Tibial artery (tissue), 4 donors: ENCODE results near the gene VSNL1.

Source experiments
- DNase-seq, 2 donors: peaks; one replicate each; pipeline ENCODE4 v3.0.0-alpha.2; 2019
- H3K27ac ChIP-seq, 2 donors: fragments of 200-600 bp; sonication (generic) in 1 of 2; 1 replicate in 1 of 2; 2 replicates in 1 of 2; pipeline ENCODE4 v1.5.1; 2018 to 2019; ENCODE audit warnings: mild to moderate bottlenecking in 1 of 2
- H3K27me3 ChIP-seq, 2 donors: fragments of 200-600 bp; sonication (generic) in 1 of 2; one replicate each; pipeline versions ENCODE4 v1.5.1 to v1.6.0; 2016 to 2019
- H3K36me3 ChIP-seq, 3 donors: fragments of 200-600 bp; sonication (generic) in 2 of 3; one replicate each; pipeline ENCODE4 v1.5.1; 2016 to 2019; ENCODE audit warnings: mild to moderate bottlenecking in 2 of 3
- H3K4me1 ChIP-seq, 4 donors: fragments of 200-600 bp; sonication (generic) in 2 of 4; 1 replicate in 3 of 4; 2 replicates in 1 of 4; pipeline ENCODE4 v1.5.1; 2016 to 2019
- H3K4me3 ChIP-seq, 2 donors: fragments of 200-600 bp; sonication (generic) in 1 of 2; 1 replicate in 1 of 2; 2 replicates in 1 of 2; pipeline ENCODE4 v1.5.1; 2018 to 2019; ENCODE audit warnings: mild to moderate bottlenecking in 2 of 2
- H3K9me3 ChIP-seq, 3 donors: fragments of 200-600 bp; sonication (generic) in 1 of 3; one replicate each; pipeline ENCODE4 v1.5.1; 2016 to 2019
- CTCF ChIP-seq, 2 experiments: fragments of 200-600 bp in 1 of 2; fragments of 450-650 bp in 1 of 2; IDR thresholded peaks; one replicate each; pipeline ENCODE4 v1.5.1; 2017 to 2019; ENCODE audit warnings: antibody characterized with exemption in 2 of 2, mild to moderate bottlenecking in 1 of 2, moderate library complexity in 1 of 2
- intact Hi-C: fragments of 100-400 bp; cut with DNase I; formaldehyde crosslinking; loops from one replicate; pipeline ENCODE4 v1.15.0; 2023; ENCODE audit warnings: low total_unique reads

The VSNL1 gene

GRCh38 chr2:17571681-17572080, 31.2 kb downstream of the VSNL1 start:
- no peak for DNase-seq
- H3K9me3 ChIP-seq, result no peaks in the 10 kb centered on the region
- no peaks in the 10 kb centered on the region for H3K4me1 ChIP-seq
- intact Hi-C loops, result loop anchor here (10.0 kb wide), 1 partner anchor 97 kb away; no protein-coding TSS in a partner anchor
- no peak overlapping the region for H3K27ac ChIP-seq
- no peak for TF ChIP-seq CTCF (IDR thresholded peaks at IDR 0.05)
- no peaks in the 10 kb centered on the region for H3K36me3 ChIP-seq
- H3K4me3 ChIP-seq, result no peak overlapping the region
- H3K27me3 ChIP-seq, result no peaks in the 10 kb centered on the region

GRCh38 chr2:17573085-17573803, 32.7 kb downstream of the VSNL1 start:
- TF ChIP-seq CTCF (IDR thresholded peaks at IDR 0.05), result peak in 1 of 2 experiments; percentile 29
- no peaks in the 10 kb centered on the region for H3K36me3 ChIP-seq
- no peak overlapping the region for H3K4me3 ChIP-seq
- no peaks in the 10 kb centered on the region for H3K4me1 ChIP-seq
- no peak for DNase-seq
- H3K9me3 ChIP-seq, result no peaks in the 10 kb centered on the region
- no peak overlapping the region for H3K27ac ChIP-seq
- intact Hi-C loops, result loop anchor here (10.0 kb wide), 1 partner anchor 98 kb away; no protein-coding TSS in a partner anchor
- no peaks in the 10 kb centered on the region for H3K27me3 ChIP-seq

- DNase-seq, result no peak
- Histone ChIP-seq H3K4me1 (no peaks in the 10 kb centered on the region), H3K27ac (no peak overlapping the region), H3K27me3 (no peaks in the 10 kb centered on the region), H3K36me3 (no peaks in the 10 kb centered on the region), H3K4me3 (no peak overlapping the region), H3K9me3 (no peaks in the 10 kb centered on the region)
- intact Hi-C loops, result loop anchor here (10.0 kb wide), 1 partner anchor 99 kb away; no protein-coding TSS in a partner anchor
- TF ChIP-seq CTCF (IDR thresholded peaks at IDR 0.05), result no peak
Measured at GRCh38 chr2:17573804-17574175, 33.3 kb downstream of the VSNL1 start.

- DNase-seq, result no peak
- H3K27me3 ChIP-seq, result no peaks in the 10 kb centered on the region
- no peak overlapping the region for H3K27ac ChIP-seq
- TF ChIP-seq CTCF (IDR thresholded peaks at IDR 0.05), result no peak
- no peaks in the 10 kb centered on the region for H3K4me1 ChIP-seq
- intact Hi-C loops, result loop anchor here (10.0 kb wide), 1 partner anchor 100 kb away; no protein-coding TSS in a partner anchor
- H3K4me3 ChIP-seq, result no peak overlapping the region
- no peaks in the 10 kb centered on the region for H3K36me3 ChIP-seq
- no peaks in the 10 kb centered on the region for H3K9me3 ChIP-seq
Measured at GRCh38 chr2:17574406-17575073, 34.0 kb downstream of the VSNL1 start.

- no peak for TF ChIP-seq CTCF (IDR thresholded peaks at IDR 0.05)
- Histone ChIP-seq H3K4me1 (no peaks in the 10 kb centered on the region), H3K27ac (no peak overlapping the region), H3K27me3 (no peaks in the 10 kb centered on the region), H3K36me3 (no peaks in the 10 kb centered on the region), H3K4me3 (no peak overlapping the region), H3K9me3 (no peaks in the 10 kb centered on the region)
- intact Hi-C loops, result loop anchor here (10.0 kb wide), 1 partner anchor 102 kb away; no protein-coding TSS in a partner anchor
- no peak for DNase-seq
Measured at GRCh38 chr2:17576802-17577201, 36.3 kb downstream of the VSNL1 start.
